BJ (cell line): ENCODE results near the gene PADI2. TPM values are rescaled to one million over a fixed set of nuclear protein-coding genes. Genes with fewer than 3 reads are reported as not detected.

Experiments
- CTCF ChIA-PET: fragments of 350-600 bp; formaldehyde crosslinking; extraction: SDS; loops from one replicate; lab custom pipeline; 2021; ENCODE audit warnings: antibody characterized with exemption, inconsistent platforms; lab: Yijun Ruan, JAX
- POLR2A ChIA-PET: fragments of 300-600 bp; sonication (Branson Sonifier 250); formaldehyde crosslinking; extraction: SDS; loops from one replicate; lab custom pipeline; 2021; ENCODE audit warnings: antibody characterized with exemption; lab: Charles Lee
- DNase-seq: peaks from one replicate; pipeline ENCODE4 v3.0.0-alpha.2; 2011; ENCODE audit warnings: low read depth
- H3K27me3 ChIP-seq: 2 replicates; pipeline ENCODE4 v1.6.0; 2011; ENCODE audit warnings: low read length; ENCODE audit not compliant: control insufficient read depth, insufficient read depth
- H3K36me3 ChIP-seq: 2 replicates; pipeline ENCODE4 v1.5.1; 2011; ENCODE audit warnings: low read length; ENCODE audit not compliant: control insufficient read depth, insufficient read depth
- H3K4me3 ChIP-seq: 2 replicates; pipeline ENCODE4 v1.5.1; 2011; ENCODE audit warnings: low read depth, mild to moderate bottlenecking, control low read depth, low read length
- polyA plus RNA-seq: library from polyadenylated mRNA; depleted of rRNA; stranded (reverse); fragments of >200 nt; gene quantifications from 2 replicates; pipeline ENCODE4 v1.2.3, GENCODE V29; 2011
- TF ChIP-seq, protein P1 (sequence below): IDR thresholded peaks from 2 replicates; pipeline ENCODE4 v1.5.1; 2011; ENCODE audit warnings: low read depth, mild to moderate bottlenecking, control low read depth, inconsistent platforms, low read length, moderate library complexity; ENCODE audit not compliant: insufficient read depth

The PADI2 gene
- polyA plus RNA-seq, 1 experiment, result 0.15 TPM

DNA sequence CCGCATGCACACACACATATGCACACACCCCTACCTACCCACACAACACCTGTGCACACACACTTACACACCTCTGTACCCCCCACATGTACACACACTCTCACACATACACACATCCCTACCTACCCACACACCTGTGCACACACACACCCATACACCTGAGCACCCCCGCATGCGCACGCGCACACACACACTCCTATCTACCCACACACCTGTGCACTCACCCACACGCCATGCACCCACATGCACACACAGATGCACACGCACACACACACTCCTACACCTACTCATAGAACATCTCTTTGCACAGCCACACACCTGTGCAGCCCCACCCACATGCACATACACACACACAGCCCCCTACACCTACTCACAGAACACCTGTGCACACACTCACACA lies 15.5 kb upstream of the PADI2 start:
- POLR2A ChIA-PET, result interaction anchor here (1.0 kb wide), 1 partner anchor 98 kb away, joined by 3 read pairs; no protein-coding TSS in a partner anchor
- CTCF ChIA-PET, result interaction anchor here (0.5 to 1.1 kb wide), 2 partner anchors 9 to 32 kb away, joined by 3 to 4 read pairs; no protein-coding TSS in a partner anchor
- Histone ChIP-seq H3K27me3 (0 out of 2 replicates have a peak, but pooled peaks cover 2% of the 10 kb centered on the region), H3K4me3 (no peak overlapping the region), H3K36me3 (no peaks in the 10 kb centered on the region)
- no peak for DNase-seq
- TF ChIP-seq, protein P1, sequence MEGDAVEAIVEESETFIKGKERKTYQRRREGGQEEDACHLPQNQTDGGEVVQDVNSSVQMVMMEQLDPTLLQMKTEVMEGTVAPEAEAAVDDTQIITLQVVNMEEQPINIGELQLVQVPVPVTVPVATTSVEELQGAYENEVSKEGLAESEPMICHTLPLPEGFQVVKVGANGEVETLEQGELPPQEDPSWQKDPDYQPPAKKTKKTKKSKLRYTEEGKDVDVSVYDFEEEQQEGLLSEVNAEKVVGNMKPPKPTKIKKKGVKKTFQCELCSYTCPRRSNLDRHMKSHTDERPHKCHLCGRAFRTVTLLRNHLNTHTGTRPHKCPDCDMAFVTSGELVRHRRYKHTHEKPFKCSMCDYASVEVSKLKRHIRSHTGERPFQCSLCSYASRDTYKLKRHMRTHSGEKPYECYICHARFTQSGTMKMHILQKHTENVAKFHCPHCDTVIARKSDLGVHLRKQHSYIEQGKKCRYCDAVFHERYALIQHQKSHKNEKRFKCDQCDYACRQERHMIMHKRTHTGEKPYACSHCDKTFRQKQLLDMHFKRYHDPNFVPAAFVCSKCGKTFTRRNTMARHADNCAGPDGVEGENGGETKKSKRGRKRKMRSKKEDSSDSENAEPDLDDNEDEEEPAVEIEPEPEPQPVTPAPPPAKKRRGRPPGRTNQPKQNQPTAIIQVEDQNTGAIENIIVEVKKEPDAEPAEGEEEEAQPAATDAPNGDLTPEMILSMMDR, result no peak

DNA sequence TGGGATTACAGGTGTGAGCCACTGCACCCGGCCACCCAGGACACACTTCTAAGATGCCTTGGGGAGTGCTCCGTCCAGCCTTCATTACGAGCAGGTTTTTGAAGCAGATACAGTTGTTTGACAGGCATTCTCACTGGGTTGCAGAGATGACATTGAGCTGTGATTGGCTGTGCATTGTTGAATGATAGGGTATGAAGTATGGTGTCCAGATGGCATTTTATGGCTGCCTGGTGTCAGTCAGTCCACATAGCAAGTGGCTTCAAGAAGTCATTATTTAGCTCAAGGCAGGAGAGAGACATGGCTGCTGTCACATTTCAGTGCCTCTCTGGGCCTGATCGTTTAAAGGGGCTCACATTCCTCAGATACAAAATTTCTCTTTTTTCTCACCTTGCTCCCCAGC lies 14.8 kb upstream of the PADI2 start:
- no peak for DNase-seq
- ChIA-PET POLR2A (interaction anchor here (1.0 kb wide), 1 partner anchor 99 kb away, joined by 3 read pairs; no protein-coding TSS in a partner anchor), CTCF (interaction anchor here (0.7 to 1.2 kb wide), 3 partner anchors 8 to 173 kb away, joined by 3 to 4 read pairs (median 3); no protein-coding TSS in a partner anchor)
- no peaks in the 10 kb centered on the region for H3K36me3 ChIP-seq
- no peak overlapping the region for H3K4me3 ChIP-seq
- TF ChIP-seq, protein P1, result no peak
- 0 out of 2 replicates have a peak, but pooled peaks cover 2% of the 10 kb centered on the region for H3K27me3 ChIP-seq

DNA sequence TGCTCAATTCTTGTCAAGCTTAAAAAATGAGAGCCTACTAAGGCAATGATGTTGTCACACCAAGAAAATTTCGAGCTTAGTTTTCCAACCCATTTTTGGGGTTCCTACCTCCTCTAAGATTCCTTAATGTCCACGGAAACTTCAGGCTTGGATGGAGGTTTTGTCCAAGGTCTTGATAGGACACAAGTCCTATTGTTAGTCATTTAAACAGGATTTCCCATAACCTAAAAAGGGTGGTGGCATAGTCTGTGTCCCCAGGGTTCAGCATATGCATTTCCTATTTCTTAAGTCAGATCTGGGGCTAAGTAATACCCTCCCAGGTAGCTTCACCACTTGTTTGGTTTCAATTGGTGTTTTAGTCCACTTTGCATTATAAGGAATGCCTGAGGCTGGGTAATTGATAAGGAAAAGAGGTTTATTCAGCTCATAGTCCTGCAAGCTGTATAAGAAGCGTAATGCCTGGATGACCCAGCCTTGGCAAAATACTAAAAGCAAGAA lies 10.9 kb upstream of the PADI2 start:
- no peak for DNase-seq
- ChIA-PET POLR2A (interaction anchor here (0.7 to 0.8 kb wide), 2 partner anchors 60 to 103 kb away, joined by 4 to 10 read pairs; no protein-coding TSS in a partner anchor), CTCF (interaction anchor here (1.0 to 16.8 kb wide), 2 partner anchors 107 to 144 kb away, joined by 3 to 347 read pairs; no protein-coding TSS in a partner anchor)
- TF ChIP-seq, protein P1, result no peak
- Histone ChIP-seq H3K36me3 (no peaks in the 10 kb centered on the region), H3K27me3 (no peaks in the 10 kb centered on the region), H3K4me3 (no peak overlapping the region)

DNA sequence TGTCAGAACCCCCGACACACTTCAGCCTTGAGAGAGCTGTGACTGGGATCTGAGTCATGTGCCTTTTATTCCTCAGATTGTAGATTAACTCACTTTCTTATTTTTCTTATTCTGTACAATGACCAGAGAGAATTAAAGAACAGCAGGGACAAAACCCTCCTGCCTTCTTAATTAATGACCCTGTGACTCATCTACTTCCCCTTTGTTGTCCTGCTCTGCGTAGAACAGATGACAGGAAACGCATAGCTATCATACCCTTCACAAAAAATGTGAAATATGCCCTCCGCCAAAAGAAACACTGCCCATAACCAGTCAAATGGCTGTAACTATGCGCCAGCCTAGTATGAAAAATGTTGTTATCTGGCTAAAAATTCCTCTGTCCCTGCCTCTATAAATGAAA lies 9.1 kb upstream of the PADI2 start:
- POLR2A ChIA-PET, result interaction anchor here (0.5 to 0.7 kb wide), 2 partner anchors 62 to 106 kb away, joined by 3 read pairs; no protein-coding TSS in a partner anchor
- no peak overlapping the region for H3K4me3 ChIP-seq
- DNase-seq, result peak; percentile 96
- TF ChIP-seq, protein P1, result no peak
- H3K36me3 ChIP-seq, result no peaks in the 10 kb centered on the region
- CTCF ChIA-PET, result interaction anchor here (1.0 to 16.8 kb wide), 7 partner anchors 41 to 276 kb away, joined by 3 to 347 read pairs (median 4); no protein-coding TSS in a partner anchor
- H3K27me3 ChIP-seq, result no peaks in the 10 kb centered on the region

DNA sequence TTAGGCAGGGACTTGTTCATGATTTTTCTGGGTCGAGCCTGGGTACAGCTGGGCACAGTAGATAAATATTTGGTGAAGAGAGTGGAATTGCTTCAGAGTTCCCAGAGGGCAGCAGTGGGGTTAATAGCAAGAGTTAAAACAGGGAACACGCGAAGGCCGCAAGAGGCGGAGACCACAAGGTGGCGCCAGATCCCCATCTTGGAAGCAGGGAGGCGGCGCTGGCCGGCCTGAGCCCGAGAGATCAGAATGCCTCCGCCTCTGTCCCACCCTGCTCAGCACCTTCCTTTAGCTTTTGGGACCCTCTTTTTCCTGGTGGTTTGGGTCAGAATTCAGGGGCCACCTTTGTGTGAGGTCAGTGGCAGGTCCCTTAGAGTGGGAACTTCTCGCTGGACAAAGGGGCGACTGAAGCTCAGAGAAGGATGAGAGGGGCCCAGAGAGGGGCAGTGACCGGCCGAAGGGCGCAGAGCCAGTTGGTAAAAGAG lies 6.5 kb upstream of the PADI2 start:
- no peaks in the 10 kb centered on the region for H3K27me3 ChIP-seq
- POLR2A ChIA-PET, result no interaction called here
- no peak overlapping the region for H3K4me3 ChIP-seq
- no peaks in the 10 kb centered on the region for H3K36me3 ChIP-seq
- TF ChIP-seq, protein P1, result peak; percentile 95
- CTCF ChIA-PET, result interaction anchor here (0.5 to 16.8 kb wide), 31 partner anchors 8 to 1872 kb away, joined by 3 to 347 read pairs (median 4); no protein-coding TSS in a partner anchor
- DNase-seq, result peak; percentile 11
